ENCODE results near the gene CTSL. TPM values are rescaled to one million over a fixed set of nuclear protein-coding genes. Genes with fewer than 3 reads are reported as not detected.

Gene CTSL
- total RNA-seq, 3 donors from 2014 or later (not counting 1 experiment from before 2014, with no cell fraction given) = 1.2 to 4.4 (median 1.2) TPM

DNA sequence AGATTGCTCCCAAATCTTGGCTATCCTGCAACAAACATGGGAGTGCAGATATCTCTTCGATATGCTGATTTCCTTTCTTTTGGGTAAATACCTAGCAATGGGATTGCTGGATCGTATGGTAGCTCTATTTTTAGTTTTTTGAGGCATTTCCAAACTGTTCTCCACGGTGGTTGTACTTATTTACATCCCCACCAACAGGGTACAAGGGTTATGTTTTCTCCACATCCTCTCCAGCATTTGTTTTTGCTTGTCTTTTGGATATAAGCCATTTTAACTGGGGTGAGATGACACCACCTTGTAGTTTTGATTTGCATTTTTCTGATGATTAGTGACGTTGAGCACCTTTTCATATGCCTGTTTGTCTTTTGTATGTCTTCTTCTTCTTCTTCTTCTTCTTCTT is 20.3 kb downstream of the CTSL start:
- Mint-ChIP-seq H3K27me3 (ENCODE audit: low read depth in 2 of 2) (peaks cover 15 to 30% of the 10 kb centered on the region in 2 donors), H3K4me3 (no peak overlapping the region), H3K4me1 (peaks cover 0 to 2% of the 10 kb centered on the region in 2 donors), H3K9me3 (peaks cover 0 to 3% of the 10 kb centered on the region in 2 donors), H3K36me3 (peaks cover 4% of the 10 kb centered on the region), H3K27ac (no peak overlapping the region)
- no peaks in the 10 kb centered on the region for H3K36me3 ChIP-seq (ENCODE audit: control insufficient read depth, insufficient read depth, low read length)
- WGBS (ENCODE audit: insufficient coverage) = 86% methylated on average over 4 of the region's 4 CpGs
- TF ChIP-seq, protein P1, sequence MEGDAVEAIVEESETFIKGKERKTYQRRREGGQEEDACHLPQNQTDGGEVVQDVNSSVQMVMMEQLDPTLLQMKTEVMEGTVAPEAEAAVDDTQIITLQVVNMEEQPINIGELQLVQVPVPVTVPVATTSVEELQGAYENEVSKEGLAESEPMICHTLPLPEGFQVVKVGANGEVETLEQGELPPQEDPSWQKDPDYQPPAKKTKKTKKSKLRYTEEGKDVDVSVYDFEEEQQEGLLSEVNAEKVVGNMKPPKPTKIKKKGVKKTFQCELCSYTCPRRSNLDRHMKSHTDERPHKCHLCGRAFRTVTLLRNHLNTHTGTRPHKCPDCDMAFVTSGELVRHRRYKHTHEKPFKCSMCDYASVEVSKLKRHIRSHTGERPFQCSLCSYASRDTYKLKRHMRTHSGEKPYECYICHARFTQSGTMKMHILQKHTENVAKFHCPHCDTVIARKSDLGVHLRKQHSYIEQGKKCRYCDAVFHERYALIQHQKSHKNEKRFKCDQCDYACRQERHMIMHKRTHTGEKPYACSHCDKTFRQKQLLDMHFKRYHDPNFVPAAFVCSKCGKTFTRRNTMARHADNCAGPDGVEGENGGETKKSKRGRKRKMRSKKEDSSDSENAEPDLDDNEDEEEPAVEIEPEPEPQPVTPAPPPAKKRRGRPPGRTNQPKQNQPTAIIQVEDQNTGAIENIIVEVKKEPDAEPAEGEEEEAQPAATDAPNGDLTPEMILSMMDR (IDR thresholded peaks at IDR 0.05) = no peak
- ATAC-seq (no peak), DNase-seq (no peak)
- H3K27me3 ChIP-seq (ENCODE audit: control insufficient read depth, insufficient read depth, low read length) = no peaks in the 10 kb centered on the region
- H3K4me3 ChIP-seq (ENCODE audit: low read length) = no peak overlapping the region
- no peaks in the 10 kb centered on the region for H3K4me1 ChIP-seq (ENCODE audit: control insufficient read depth, insufficient read depth, low read length)
- H3K27ac ChIP-seq (ENCODE audit: low read length) = no peak overlapping the region
- peaks cover 4% of the 10 kb centered on the region for H3K9me3 ChIP-seq (ENCODE audit: control insufficient read depth, insufficient read depth, low read length)
- intact Hi-C loops (cut with micrococcal nuclease) = no loop called here

DNA sequence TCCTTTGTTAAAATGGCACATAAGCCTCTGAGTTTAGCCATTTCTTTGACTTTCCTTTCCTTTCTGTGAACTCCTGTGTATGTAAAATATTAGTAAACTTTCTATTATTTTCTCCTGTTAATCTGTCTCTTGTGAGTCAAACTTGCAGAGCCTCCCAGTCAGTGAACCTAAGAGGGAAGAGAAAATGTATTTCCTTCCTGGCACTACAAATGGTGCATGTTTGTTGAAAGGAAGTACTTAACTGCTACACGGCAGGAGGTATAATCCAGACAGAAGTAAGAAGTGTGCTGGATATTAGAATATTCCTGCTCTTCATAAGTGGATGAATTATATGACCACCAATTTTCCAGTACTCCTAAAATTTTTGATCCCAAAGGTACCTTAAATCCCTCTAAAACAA is 23.0 kb downstream of the CTSL start:
- no peaks in the 10 kb centered on the region for H3K27me3 ChIP-seq (ENCODE audit: control insufficient read depth, insufficient read depth, low read length)
- Mint-ChIP-seq H3K4me1 (no peaks in the 10 kb centered on the region), H3K4me3 (no peak overlapping the region), H3K36me3 (no peaks in the 10 kb centered on the region), H3K27ac (no peak overlapping the region), H3K27me3 (ENCODE audit: low read depth in 2 of 2) (peaks cover 11 to 15% of the 10 kb centered on the region in 2 donors), H3K9me3 (peaks cover 0 to 3% of the 10 kb centered on the region in 2 donors)
- TF ChIP-seq, protein P1 (IDR thresholded peaks at IDR 0.05) = no peak
- H3K9me3 ChIP-seq (ENCODE audit: control insufficient read depth, insufficient read depth, low read length) = no peaks in the 10 kb centered on the region
- DNase-seq = no peak
- H3K27ac ChIP-seq (ENCODE audit: low read length) = no peak overlapping the region
- no CpG with 5 or more reads among the region's 1 CpG for WGBS (ENCODE audit: insufficient coverage)
- H3K36me3 ChIP-seq (ENCODE audit: control insufficient read depth, insufficient read depth, low read length) = no peaks in the 10 kb centered on the region
- ATAC-seq = no peak
- intact Hi-C loops (cut with micrococcal nuclease) = no loop called here
- no peaks in the 10 kb centered on the region for H3K4me1 ChIP-seq (ENCODE audit: control insufficient read depth, insufficient read depth, low read length)
- H3K4me3 ChIP-seq (ENCODE audit: low read length) = no peak overlapping the region

DNA sequence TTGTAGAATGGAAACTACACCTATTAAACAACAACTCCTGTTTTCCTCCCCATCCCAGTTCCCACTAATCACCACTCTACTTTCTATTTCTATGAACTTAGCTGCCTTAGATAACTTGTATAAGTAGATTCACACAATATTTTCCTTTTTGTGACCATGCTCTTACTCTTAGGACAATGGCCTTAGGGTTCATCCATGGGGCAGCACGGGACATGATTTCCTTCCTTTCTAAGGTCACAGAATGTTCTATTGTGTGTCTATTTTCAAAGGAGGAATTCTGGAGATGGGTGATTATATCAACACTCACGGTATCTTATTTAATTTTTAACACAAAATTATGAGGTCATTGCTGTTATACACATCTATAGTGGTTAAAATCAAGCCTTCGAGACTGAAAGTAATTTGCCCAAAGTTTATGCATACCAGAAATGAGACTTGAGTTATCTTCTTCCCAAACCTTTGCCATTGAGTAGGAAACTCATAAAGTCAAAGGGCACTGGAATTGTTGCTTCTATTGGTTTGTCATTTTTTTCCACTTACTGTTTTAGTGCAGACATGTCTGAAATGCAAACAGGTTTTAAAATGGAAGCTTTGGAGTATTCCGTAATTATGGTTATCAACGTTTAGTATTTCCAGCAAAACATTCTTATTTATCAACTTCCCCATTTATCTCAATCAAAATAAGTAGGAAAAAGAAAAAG is 23.6 kb downstream of the CTSL start:
- Histone ChIP-seq H3K27ac (ENCODE audit: low read length) (no peak overlapping the region), H3K36me3 (ENCODE audit: control insufficient read depth, insufficient read depth, low read length) (no peaks in the 10 kb centered on the region), H3K27me3 (ENCODE audit: control insufficient read depth, insufficient read depth, low read length) (no peaks in the 10 kb centered on the region), H3K9me3 (ENCODE audit: control insufficient read depth, insufficient read depth, low read length) (no peaks in the 10 kb centered on the region), H3K4me3 (ENCODE audit: low read length) (no peak overlapping the region), H3K4me1 (ENCODE audit: control insufficient read depth, insufficient read depth, low read length) (no peaks in the 10 kb centered on the region)
- TF ChIP-seq, protein P1 (IDR thresholded peaks at IDR 0.05) = no peak
- peaks cover 11 to 15% of the 10 kb centered on the region in 2 donors for H3K27me3 Mint-ChIP-seq (ENCODE audit: low read depth in 2 of 2)
- intact Hi-C loops (cut with micrococcal nuclease) = no loop called here
- ATAC-seq (no peak), DNase-seq (no peak)
- H3K4me3 Mint-ChIP-seq = no peak overlapping the region
- no peaks in the 10 kb centered on the region for H3K4me1 Mint-ChIP-seq
- no peaks in the 10 kb centered on the region for H3K36me3 Mint-ChIP-seq
- peaks cover 0 to 3% of the 10 kb centered on the region in 2 donors for H3K9me3 Mint-ChIP-seq
- WGBS (ENCODE audit: insufficient coverage) = 100% methylated on average over 1 of the region's 5 CpGs
- H3K27ac Mint-ChIP-seq = no peak overlapping the region

DNA sequence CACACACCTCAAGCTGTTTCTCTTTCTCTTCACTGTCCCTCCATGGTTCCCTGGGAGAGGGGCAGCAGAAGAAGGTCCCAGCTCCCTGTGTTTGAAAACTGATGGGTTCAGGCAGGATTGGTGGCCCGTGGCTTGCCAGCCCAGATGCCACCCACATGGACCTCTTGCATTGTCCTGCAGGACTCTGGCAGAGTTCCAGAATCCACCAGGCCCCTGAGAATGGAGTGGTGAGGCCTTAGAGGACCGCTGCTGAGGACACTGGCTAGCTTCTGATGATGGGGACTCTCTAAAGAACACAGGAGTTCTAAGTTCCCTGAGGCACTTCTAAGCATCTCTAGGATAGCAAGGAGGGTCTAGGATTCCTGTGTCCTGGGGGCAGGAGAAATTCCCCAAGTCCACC is 24.8 kb downstream of the CTSL start:
- no peak for ATAC-seq
- peaks cover 2 to 3% of the 10 kb centered on the region in 2 donors for H3K9me3 Mint-ChIP-seq
- H3K4me1 Mint-ChIP-seq = no peaks in the 10 kb centered on the region
- no peak overlapping the region for H3K27ac ChIP-seq (ENCODE audit: low read length)
- intact Hi-C loops (cut with micrococcal nuclease) = no loop called here
- H3K27ac Mint-ChIP-seq = no peak overlapping the region
- H3K36me3 Mint-ChIP-seq = no peaks in the 10 kb centered on the region
- WGBS (ENCODE audit: insufficient coverage) = 66% methylated on average over 2 of the region's 2 CpGs
- no peak for DNase-seq
- no peaks in the 10 kb centered on the region for H3K4me1 ChIP-seq (ENCODE audit: control insufficient read depth, insufficient read depth, low read length)
- no peak overlapping the region for H3K4me3 ChIP-seq (ENCODE audit: low read length)
- peaks cover 14 to 18% of the 10 kb centered on the region in 2 donors for H3K27me3 Mint-ChIP-seq (ENCODE audit: low read depth in 2 of 2)
- H3K36me3 ChIP-seq (ENCODE audit: control insufficient read depth, insufficient read depth, low read length) = no peaks in the 10 kb centered on the region
- TF ChIP-seq, protein P1 (IDR thresholded peaks at IDR 0.05) = no peak
- no peaks in the 10 kb centered on the region for H3K9me3 ChIP-seq (ENCODE audit: control insufficient read depth, insufficient read depth, low read length)
- H3K27me3 ChIP-seq (ENCODE audit: control insufficient read depth, insufficient read depth, low read length) = no peaks in the 10 kb centered on the region
- no peak overlapping the region for H3K4me3 Mint-ChIP-seq
